ENCODE data around the gene ZNF804A. TPM values are rescaled to one million over a fixed set of nuclear protein-coding genes. Genes with fewer than 3 reads are reported as not detected.

ZNF804A gene
- total RNA-seq, 1 donor from 2014 or later = not detected

- no peak overlapping the region for H3K4me3 ChIP-seq (ENCODE audit: low read depth, low read length)
- no peaks in the 10 kb centered on the region for H3K36me3 ChIP-seq (ENCODE audit: control insufficient read depth, insufficient read depth, low read length)
- peak; percentile 33 for DNase-seq (ENCODE audit: low read depth)
- TF ChIP-seq CTCF (IDR thresholded peaks at IDR 0.05; ENCODE audit: insufficient read depth, low read length, severe bottlenecking) = peak; percentile 4
- FAIRE-seq = no peak
- H3K27me3 ChIP-seq (ENCODE audit: control insufficient read depth, insufficient read depth, low read length) = no peaks in the 10 kb centered on the region
These were observed 13.2 kb downstream of the ZNF804A start for GRCh38 chr2:184611361-184612085.

GRCh38 chr2:184620367-184620766 is 22.0 kb downstream of the ZNF804A start:
- peak; percentile 26 for DNase-seq (ENCODE audit: low read depth)
- H3K27me3 ChIP-seq (ENCODE audit: control insufficient read depth, insufficient read depth, low read length) = no peaks in the 10 kb centered on the region
- no peak overlapping the region for H3K4me3 ChIP-seq (ENCODE audit: low read depth, low read length)
- FAIRE-seq = no peak
- H3K36me3 ChIP-seq (ENCODE audit: control insufficient read depth, insufficient read depth, low read length) = no peaks in the 10 kb centered on the region
- TF ChIP-seq CTCF (IDR thresholded peaks at IDR 0.05; ENCODE audit: insufficient read depth, low read length, severe bottlenecking) = no peak

GRCh38 chr2:184624311-184624710 is 26.0 kb downstream of the ZNF804A start:
- DNase-seq (ENCODE audit: low read depth) (no peak), FAIRE-seq (no peak)
- Histone ChIP-seq H3K4me3 (ENCODE audit: low read depth, low read length) (no peak overlapping the region), H3K36me3 (ENCODE audit: control insufficient read depth, insufficient read depth, low read length) (no peaks in the 10 kb centered on the region), H3K27me3 (ENCODE audit: control insufficient read depth, insufficient read depth, low read length) (no peaks in the 10 kb centered on the region)
- TF ChIP-seq CTCF (IDR thresholded peaks at IDR 0.05; ENCODE audit: insufficient read depth, low read length, severe bottlenecking) = no peak

- H3K36me3 ChIP-seq (ENCODE audit: control insufficient read depth, insufficient read depth, low read length) = no peaks in the 10 kb centered on the region
- no peak for TF ChIP-seq CTCF (IDR thresholded peaks at IDR 0.05; ENCODE audit: insufficient read depth, low read length, severe bottlenecking)
- DNase-seq (ENCODE audit: low read depth) = no peak
- FAIRE-seq = no peak
- no peak overlapping the region for H3K4me3 ChIP-seq (ENCODE audit: low read depth, low read length)
- H3K27me3 ChIP-seq (ENCODE audit: control insufficient read depth, insufficient read depth, low read length) = no peaks in the 10 kb centered on the region
These were observed 29.7 kb downstream of the ZNF804A start for GRCh38 chr2:184628051-184628450.

GRCh38 chr2:184633726-184634125 is 35.4 kb downstream of the ZNF804A start:
- no peak for TF ChIP-seq CTCF (IDR thresholded peaks at IDR 0.05; ENCODE audit: insufficient read depth, low read length, severe bottlenecking)
- FAIRE-seq (no peak), DNase-seq (ENCODE audit: low read depth) (no peak)
- Histone ChIP-seq H3K36me3 (ENCODE audit: control insufficient read depth, insufficient read depth, low read length) (no peaks in the 10 kb centered on the region), H3K4me3 (ENCODE audit: low read depth, low read length) (no peak overlapping the region), H3K27me3 (ENCODE audit: control insufficient read depth, insufficient read depth, low read length) (no peaks in the 10 kb centered on the region)

- H3K4me3 ChIP-seq (ENCODE audit: low read depth, low read length) = no peak overlapping the region
- no peak for FAIRE-seq
- no peak for TF ChIP-seq CTCF (IDR thresholded peaks at IDR 0.05; ENCODE audit: insufficient read depth, low read length, severe bottlenecking)
- H3K27me3 ChIP-seq (ENCODE audit: control insufficient read depth, insufficient read depth, low read length) = no peaks in the 10 kb centered on the region
- no peak for DNase-seq (ENCODE audit: low read depth)
- H3K36me3 ChIP-seq (ENCODE audit: control insufficient read depth, insufficient read depth, low read length) = no peaks in the 10 kb centered on the region
These were observed 39.5 kb downstream of the ZNF804A start for GRCh38 chr2:184637781-184638180.

All from bronchial epithelial cell (primary cell).